IPS-15b (cell line): ENCODE measurements around the gene MRPL1.
"Not testable (repeated sequence)": the region's sequence is repeated elsewhere in the genome, so short reads cannot be mapped to it uniquely, and the experiment has no call there.

ENCODE experiments used
- H3K27me3 ChIP-seq: one replicate; pipeline ENCODE4 v1.6.1; 2013; ENCODE audit warnings: low read length; ENCODE audit not compliant: control insufficient read depth, insufficient read depth
- H3K36me3 ChIP-seq: one replicate; pipeline ENCODE4 v1.6.1; 2013; ENCODE audit warnings: low read length; ENCODE audit not compliant: control insufficient read depth, insufficient read depth
- H3K4me1 ChIP-seq: one replicate; pipeline ENCODE4 v1.6.1; 2013; ENCODE audit warnings: mild to moderate bottlenecking, low read length; ENCODE audit not compliant: control insufficient read depth, insufficient read depth
- H3K4me3 ChIP-seq: one replicate; pipeline ENCODE4 v1.5.1; 2013; ENCODE audit warnings: low read depth, low read length
- H3K9ac ChIP-seq: one replicate; pipeline ENCODE4 v1.6.1; 2013; ENCODE audit warnings: low read depth, mild to moderate bottlenecking, low read length
- H3K9me3 ChIP-seq: one replicate; pipeline ENCODE4 v1.6.1; 2013; ENCODE audit warnings: mild to moderate bottlenecking, low read length; ENCODE audit not compliant: control insufficient read depth, insufficient read depth

Gene MRPL1

DNA sequence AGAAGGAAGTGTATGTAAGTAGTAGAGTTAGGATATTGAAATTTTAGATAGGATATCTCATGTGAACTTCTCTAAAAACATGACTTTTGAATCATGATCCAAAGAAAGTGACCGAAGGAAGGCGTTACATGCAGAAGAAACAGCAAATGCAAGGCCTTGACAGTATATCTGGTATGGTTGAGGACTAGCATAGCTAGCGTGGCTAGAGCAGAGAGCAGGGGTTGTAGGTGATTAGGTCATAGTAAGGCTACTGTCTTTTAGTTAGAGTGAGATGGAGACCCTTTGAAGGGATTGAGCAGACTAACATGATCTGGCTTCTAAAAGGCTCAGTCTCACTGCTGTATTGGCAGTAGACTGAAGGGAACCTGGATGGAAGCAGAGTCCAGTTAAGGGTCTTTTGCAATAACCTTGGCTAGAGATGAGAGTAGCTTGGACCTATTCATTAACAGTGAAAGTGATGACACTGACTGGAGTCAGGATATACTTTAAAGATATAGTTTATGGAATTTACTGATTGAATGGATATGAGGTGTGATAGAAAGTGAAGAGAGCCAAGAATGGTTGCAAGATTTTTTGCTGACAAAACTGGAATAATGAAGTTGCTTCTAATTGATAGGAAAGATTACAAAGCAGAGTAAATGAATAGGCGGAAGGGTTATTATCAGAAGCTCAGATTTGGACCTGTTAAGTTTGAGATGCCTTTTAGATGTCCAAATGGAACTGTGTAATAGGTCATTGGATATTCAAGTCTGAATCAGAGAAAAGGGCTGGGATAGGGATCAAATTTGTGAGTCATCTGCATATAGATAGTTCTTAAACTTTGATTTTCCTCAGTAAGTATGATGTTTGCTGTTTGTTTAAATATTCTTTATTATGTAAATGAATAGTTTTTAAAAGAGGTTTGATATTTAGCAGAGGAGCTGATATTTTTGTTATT is 59.8 kb downstream of the MRPL1 start:
- Histone ChIP-seq H3K36me3 (no peaks in the 10 kb centered on the region), H3K9ac (no peak overlapping the region), H3K4me1 (peaks cover 2% of the 10 kb centered on the region), H3K4me3 (no peak overlapping the region), H3K9me3 (no peaks in the 10 kb centered on the region), H3K27me3 (no peaks in the 10 kb centered on the region)

- no peaks in the 10 kb centered on the region for H3K27me3 ChIP-seq
- no peak overlapping the region for H3K4me3 ChIP-seq
- H3K9ac ChIP-seq = no peak overlapping the region
- no peaks in the 10 kb centered on the region for H3K36me3 ChIP-seq
- H3K9me3 ChIP-seq = no peaks in the 10 kb centered on the region
- H3K4me1 ChIP-seq = peaks cover 3% of the 10 kb centered on the region
Measured at GRCh38 chr4:77927991-77928925, 65.6 kb downstream of the MRPL1 start.

GRCh38 chr4:77930154-77930639 is 67.6 kb downstream of the MRPL1 start:
- Histone ChIP-seq H3K4me1 (peaks cover 3% of the 10 kb centered on the region), H3K9me3 (no peaks in the 10 kb centered on the region), H3K9ac (no peak overlapping the region), H3K27me3 (no peaks in the 10 kb centered on the region), H3K4me3 (no peak overlapping the region), H3K36me3 (no peaks in the 10 kb centered on the region)

- peaks cover 3% of the 10 kb centered on the region for H3K4me1 ChIP-seq
- no peaks in the 10 kb centered on the region for H3K9me3 ChIP-seq
- H3K27me3 ChIP-seq = no peaks in the 10 kb centered on the region
- no peaks in the 10 kb centered on the region for H3K36me3 ChIP-seq
- H3K4me3 ChIP-seq = no peak overlapping the region
- no peak overlapping the region for H3K9ac ChIP-seq
Measured at GRCh38 chr4:77930876-77931275, 68.2 kb downstream of the MRPL1 start.

DNA sequence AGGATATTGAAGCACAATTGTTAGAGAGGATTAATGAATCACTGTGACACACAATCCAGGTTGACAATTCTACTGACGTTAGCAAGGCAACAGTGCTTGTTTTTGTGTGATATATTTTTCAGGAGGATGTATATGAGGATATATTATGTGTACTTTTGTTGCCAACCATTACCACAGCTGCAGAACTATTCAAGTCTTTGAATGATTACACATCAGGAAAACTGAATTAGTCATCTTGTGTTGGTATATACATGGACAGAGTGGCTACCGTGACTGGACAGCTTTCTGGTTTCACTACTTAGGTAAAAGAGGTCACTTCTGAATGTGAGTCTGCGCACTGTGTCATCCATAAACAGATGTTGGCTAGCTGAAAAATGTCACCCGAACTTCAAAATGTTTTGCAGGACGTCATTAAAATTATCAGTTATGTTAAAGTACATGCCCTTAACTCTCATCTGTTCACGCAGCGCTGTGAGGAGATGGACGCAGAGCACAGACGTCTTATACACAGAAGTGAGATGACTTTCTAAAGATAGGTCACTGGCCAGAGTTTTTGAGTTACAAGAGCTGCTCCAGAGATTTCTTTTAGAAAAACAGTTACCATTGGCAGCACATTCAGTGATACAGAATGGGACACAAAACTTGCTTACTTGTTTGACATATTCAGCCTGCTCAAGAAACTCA is 69.0 kb downstream of the MRPL1 start:
- H3K4me3 ChIP-seq = no peak overlapping the region
- no peaks in the 10 kb centered on the region for H3K27me3 ChIP-seq
- no peak overlapping the region for H3K9ac ChIP-seq

DNA sequence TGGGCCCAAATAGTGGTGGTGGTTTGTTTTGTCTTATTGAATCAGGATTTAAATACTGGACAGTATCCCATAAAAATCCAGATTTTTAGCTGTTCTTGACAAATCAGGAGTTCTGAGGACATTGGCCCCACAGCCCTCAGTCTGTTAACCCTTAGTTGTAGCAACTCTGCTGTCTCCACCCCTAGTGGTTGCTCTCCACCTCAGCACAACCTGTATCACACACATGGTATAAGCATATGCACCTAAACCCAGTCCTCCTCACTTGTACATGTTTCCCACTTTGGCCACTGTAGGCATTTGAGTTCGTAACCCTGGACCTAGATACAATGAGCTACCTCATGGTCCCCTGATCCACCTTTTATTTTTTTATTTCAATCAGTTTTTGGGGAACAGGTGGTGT is 75.9 kb downstream of the MRPL1 start:
- Histone ChIP-seq H3K36me3 (no peaks in the 10 kb centered on the region), H3K9me3 (no peaks in the 10 kb centered on the region), H3K27me3 (no peaks in the 10 kb centered on the region)

More for the DNA sequence above, 69.0 kb downstream of the MRPL1 start:
- peaks cover 3% of the 10 kb centered on the region for H3K4me1 ChIP-seq
- H3K9me3 ChIP-seq = no peaks in the 10 kb centered on the region
- H3K36me3 ChIP-seq = no peaks in the 10 kb centered on the region

DNA sequence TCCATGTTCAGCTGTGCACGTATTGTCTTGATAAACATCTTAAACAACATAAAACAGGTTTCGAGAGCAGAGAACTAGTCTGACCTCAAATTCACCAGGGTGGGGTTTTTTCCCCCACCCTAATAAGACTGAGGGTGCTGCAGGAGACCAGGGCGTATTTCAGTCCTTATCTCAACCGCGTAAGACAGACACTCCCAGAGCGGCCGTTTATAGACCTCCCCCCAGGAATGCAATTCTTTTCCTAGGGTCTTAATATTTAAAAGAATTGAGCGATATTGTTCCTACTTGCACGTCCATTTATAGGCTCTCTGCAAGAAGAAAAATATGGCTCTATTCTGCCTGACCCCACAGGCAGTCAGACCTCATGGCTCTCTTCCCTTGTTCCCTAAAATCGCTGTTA is 83.3 kb downstream of the MRPL1 start:
- not testable (repeated sequence) for H3K9me3 ChIP-seq, H3K27me3 ChIP-seq, H3K4me3 ChIP-seq, H3K4me1 ChIP-seq, H3K9ac ChIP-seq, H3K36me3 ChIP-seq

More for the DNA sequence above, 75.9 kb downstream of the MRPL1 start:
- Histone ChIP-seq H3K4me1 (no peaks in the 10 kb centered on the region), H3K9ac (no peak overlapping the region), H3K4me3 (no peak overlapping the region)

- Histone ChIP-seq H3K9me3 (no peaks in the 10 kb centered on the region), H3K4me3 (no peak overlapping the region), H3K36me3 (peaks cover 3% of the 10 kb centered on the region), H3K4me1 (no peaks in the 10 kb centered on the region), H3K9ac (no peak overlapping the region), H3K27me3 (no peaks in the 10 kb centered on the region)
Measured at GRCh38 chr4:77950203-77950602, 87.6 kb downstream of the MRPL1 start.

DNA sequence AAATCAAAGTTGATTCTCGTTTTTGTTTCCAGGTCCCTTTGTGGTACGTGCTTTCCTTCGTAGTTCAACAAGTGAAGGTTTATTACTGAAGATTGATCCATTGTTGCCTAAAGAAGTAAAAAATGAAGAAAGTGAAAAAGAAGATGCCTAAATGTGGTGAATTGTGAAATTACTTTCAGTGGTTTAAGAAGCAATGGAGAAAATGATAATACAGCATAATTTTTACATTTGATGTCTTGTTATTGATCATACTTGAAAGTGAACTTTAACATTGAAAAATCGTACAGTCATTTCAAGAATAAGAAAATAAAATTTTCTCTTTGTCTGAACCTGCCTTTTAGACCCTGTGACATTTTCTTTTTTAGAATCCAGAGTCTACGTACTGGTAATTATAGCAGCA is 89.8 kb downstream of the MRPL1 start:
- Histone ChIP-seq H3K4me3 (no peak overlapping the region), H3K27me3 (no peaks in the 10 kb centered on the region), H3K36me3 (no peaks in the 10 kb centered on the region), H3K9me3 (no peaks in the 10 kb centered on the region), H3K9ac (no peak overlapping the region), H3K4me1 (no peaks in the 10 kb centered on the region)

GRCh38 chr4:77954690-77955089 is 92.1 kb downstream of the MRPL1 start:
- Histone ChIP-seq H3K9ac (no peak overlapping the region), H3K36me3 (no peaks in the 10 kb centered on the region), H3K4me3 (no peak overlapping the region), H3K4me1 (no peaks in the 10 kb centered on the region), H3K9me3 (no peaks in the 10 kb centered on the region), H3K27me3 (no peaks in the 10 kb centered on the region)

DNA sequence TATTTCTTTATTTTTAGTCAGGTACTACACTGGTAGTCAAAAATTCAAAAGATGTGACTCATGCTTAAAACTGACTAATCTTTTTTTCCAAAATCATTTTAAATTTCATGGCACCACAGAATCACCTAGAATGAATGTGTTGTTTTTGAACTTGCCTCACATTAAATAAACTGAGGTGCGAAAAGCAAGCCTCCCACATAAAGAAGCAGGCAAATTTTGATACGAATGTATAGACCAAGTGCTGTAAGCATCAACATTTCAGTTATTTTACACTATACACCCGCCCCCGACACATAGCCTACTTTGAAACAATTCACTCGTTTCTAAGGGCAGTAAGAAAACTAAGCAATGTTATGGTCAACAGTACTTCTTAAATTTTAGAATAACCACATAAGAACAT is 94.3 kb downstream of the MRPL1 start:
- Histone ChIP-seq H3K9ac (no peak overlapping the region), H3K36me3 (no peaks in the 10 kb centered on the region), H3K4me1 (no peaks in the 10 kb centered on the region), H3K9me3 (no peaks in the 10 kb centered on the region), H3K27me3 (no peaks in the 10 kb centered on the region), H3K4me3 (no peak overlapping the region)
